Measurements from ENCODE around the gene ZNF775.

ZNF775 gene

GRCh38 chr7:150393325-150393724, 14.2 kb downstream of the ZNF775 start:
- TF ChIP-seq ISL1 (CRISPR knock-in tag; IDR thresholded peaks at IDR 0.05) (no peak), CSRNP3 (CRISPR knock-in tag; IDR thresholded peaks at IDR 0.05) (no peak), OSR1 (CRISPR knock-in tag; IDR thresholded peaks at IDR 0.05) (no peak), ESRRG (CRISPR knock-in tag; IDR thresholded peaks at IDR 0.05) (no peak), SNAI2 (CRISPR knock-in tag; IDR thresholded peaks at IDR 0.05) (no peak), CREB5 (CRISPR knock-in tag; IDR thresholded peaks at IDR 0.05; ENCODE audit: low read depth) (no peak), POU6F1 (CRISPR knock-in tag; IDR thresholded peaks at IDR 0.05; ENCODE audit: borderline replicate concordance, low read depth) (no peak), PATZ1 (CRISPR knock-in tag; IDR thresholded peaks at IDR 0.05; ENCODE audit: borderline replicate concordance) (no peak), TOX (CRISPR knock-in tag; IDR thresholded peaks at IDR 0.05; ENCODE audit: borderline replicate concordance) (no peak), ZC3H10 (CRISPR knock-in tag; IDR thresholded peaks at IDR 0.05) (no peak), ZFP3 (CRISPR knock-in tag; IDR thresholded peaks at IDR 0.05) (no peak), TCF4 (CRISPR knock-in tag; IDR thresholded peaks at IDR 0.05; ENCODE audit: borderline replicate concordance) (no peak)
- ATAC-seq, result no peak

- TF ChIP-seq ZNF565 (CRISPR knock-in tag; conservative IDR thresholded peaks at IDR 0.05; ENCODE audit: low read depth), result no peak
- TF ChIP-seq CSRNP3 (CRISPR knock-in tag; IDR thresholded peaks at IDR 0.05), result no peak
- TF ChIP-seq TOX (CRISPR knock-in tag; IDR thresholded peaks at IDR 0.05; ENCODE audit: borderline replicate concordance), result no peak
- no peak for TF ChIP-seq ZNF70 (CRISPR knock-in tag; IDR thresholded peaks at IDR 0.05)
- TF ChIP-seq ZC3H10 (CRISPR knock-in tag; IDR thresholded peaks at IDR 0.05), result no peak
- TF ChIP-seq ZNF8 (CRISPR knock-in tag; IDR thresholded peaks at IDR 0.05), result no peak
- no peak for TF ChIP-seq RARB (CRISPR knock-in tag; IDR thresholded peaks at IDR 0.05)
- TF ChIP-seq PATZ1 (CRISPR knock-in tag; IDR thresholded peaks at IDR 0.05; ENCODE audit: borderline replicate concordance), result no peak
- no peak for TF ChIP-seq ZFP3 (CRISPR knock-in tag; IDR thresholded peaks at IDR 0.05)
- TF ChIP-seq SNAI2 (CRISPR knock-in tag; IDR thresholded peaks at IDR 0.05), result no peak
- TF ChIP-seq CSDC2 (CRISPR knock-in tag; IDR thresholded peaks at IDR 0.05), result no peak
- TF ChIP-seq POU6F1 (CRISPR knock-in tag; IDR thresholded peaks at IDR 0.05; ENCODE audit: borderline replicate concordance, low read depth), result no peak
- TF ChIP-seq BACH2 (CRISPR knock-in tag; IDR thresholded peaks at IDR 0.05; ENCODE audit: borderline replicate concordance), result no peak
- ATAC-seq, result no peak
Observed at GRCh38 chr7:150396426-150396825, 17.3 kb downstream of the ZNF775 start.
